GM12864 (cell line): Measurements from ENCODE around the gene MAP1LC3C.

Experiments used
- DNase-seq: peaks from one replicate; pipeline ENCODE4 v3.0.0-alpha.2; 2011; ENCODE audit warnings: low read depth
- H3K4me3 ChIP-seq: 2 replicates; pipeline ENCODE4 v1.5.1; 2011; ENCODE audit warnings: mild to moderate bottlenecking, low read depth, low read length, control low read depth
- TF ChIP-seq, protein P1 (sequence below): IDR thresholded peaks from 2 replicates; pipeline ENCODE4 v1.5.1; 2011; ENCODE audit warnings: low read depth, mild to moderate bottlenecking, moderate library complexity, low read length, control low read depth, inconsistent platforms; ENCODE audit errors: missing control alignments

Gene MAP1LC3C

DNA sequence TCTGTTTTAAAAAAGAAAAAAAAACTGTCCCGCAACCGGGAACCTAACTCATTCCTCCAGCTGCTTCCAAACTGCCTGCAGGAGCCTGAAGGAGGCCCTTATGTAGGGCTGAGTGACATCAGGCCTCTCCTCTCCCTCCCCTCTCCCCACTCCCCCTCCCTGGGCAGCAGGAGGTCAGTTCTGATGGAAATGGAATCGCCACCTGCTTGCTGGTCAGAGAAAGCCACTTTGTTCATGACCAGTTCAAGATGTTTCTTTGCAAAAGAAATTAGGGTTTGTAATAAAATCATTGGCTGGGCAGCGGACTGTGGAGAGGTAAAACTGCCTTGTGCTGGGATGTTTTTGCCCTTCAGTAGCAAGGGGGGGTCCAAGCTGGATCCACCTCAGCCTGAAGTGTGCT is at the start of gene MAP1LC3C:
MAP1LC3C (minus strand) TSS at position 73 of the 400 bp plus-strand sequence. CDS start 90 bp downstream, outside the sequence.
- TF ChIP-seq, protein P1, sequence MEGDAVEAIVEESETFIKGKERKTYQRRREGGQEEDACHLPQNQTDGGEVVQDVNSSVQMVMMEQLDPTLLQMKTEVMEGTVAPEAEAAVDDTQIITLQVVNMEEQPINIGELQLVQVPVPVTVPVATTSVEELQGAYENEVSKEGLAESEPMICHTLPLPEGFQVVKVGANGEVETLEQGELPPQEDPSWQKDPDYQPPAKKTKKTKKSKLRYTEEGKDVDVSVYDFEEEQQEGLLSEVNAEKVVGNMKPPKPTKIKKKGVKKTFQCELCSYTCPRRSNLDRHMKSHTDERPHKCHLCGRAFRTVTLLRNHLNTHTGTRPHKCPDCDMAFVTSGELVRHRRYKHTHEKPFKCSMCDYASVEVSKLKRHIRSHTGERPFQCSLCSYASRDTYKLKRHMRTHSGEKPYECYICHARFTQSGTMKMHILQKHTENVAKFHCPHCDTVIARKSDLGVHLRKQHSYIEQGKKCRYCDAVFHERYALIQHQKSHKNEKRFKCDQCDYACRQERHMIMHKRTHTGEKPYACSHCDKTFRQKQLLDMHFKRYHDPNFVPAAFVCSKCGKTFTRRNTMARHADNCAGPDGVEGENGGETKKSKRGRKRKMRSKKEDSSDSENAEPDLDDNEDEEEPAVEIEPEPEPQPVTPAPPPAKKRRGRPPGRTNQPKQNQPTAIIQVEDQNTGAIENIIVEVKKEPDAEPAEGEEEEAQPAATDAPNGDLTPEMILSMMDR = no peak
- no peak for DNase-seq
- peak within 1 kb of the TSS; percentile 17; the same call in 1 of the 2 replicates for H3K4me3 ChIP-seq

- TF ChIP-seq, protein P1 = no peak
- no peak for DNase-seq
These were observed 44.3 kb upstream of the MAP1LC3C start for GRCh38 chr1:242043165-242043564.

GRCh38 chr1:242034392-242034791 is 35.5 kb upstream of the MAP1LC3C start:
- H3K4me3 ChIP-seq = no peak overlapping the region
- TF ChIP-seq, protein P1 = no peak
- no peak for DNase-seq

More at GRCh38 chr1:242043165-242043564, 44.3 kb upstream of the MAP1LC3C start:
- H3K4me3 ChIP-seq = no peak overlapping the region

DNA sequence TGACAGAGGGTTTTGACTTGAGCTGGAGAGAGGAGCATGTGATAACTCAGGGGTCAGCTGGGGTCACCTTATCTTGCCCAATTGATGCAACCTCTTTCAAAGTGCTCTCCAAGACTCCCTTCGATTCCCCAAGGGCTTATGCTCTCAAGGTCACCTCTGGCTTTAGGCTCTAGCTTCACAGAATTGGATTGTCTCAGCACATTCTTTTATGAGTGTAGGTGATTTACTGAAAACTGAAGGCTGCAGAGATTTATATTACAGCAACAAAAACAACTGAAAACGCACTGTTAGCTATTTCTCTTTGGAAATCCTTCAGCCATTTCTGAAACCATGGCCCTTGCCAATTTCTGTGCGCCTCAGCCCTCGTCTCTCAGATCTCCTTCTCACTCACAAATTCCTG is 34.5 kb upstream of the MAP1LC3C start:
- no peak for DNase-seq
- H3K4me3 ChIP-seq = no peak overlapping the region
- TF ChIP-seq, protein P1 = no peak

DNA sequence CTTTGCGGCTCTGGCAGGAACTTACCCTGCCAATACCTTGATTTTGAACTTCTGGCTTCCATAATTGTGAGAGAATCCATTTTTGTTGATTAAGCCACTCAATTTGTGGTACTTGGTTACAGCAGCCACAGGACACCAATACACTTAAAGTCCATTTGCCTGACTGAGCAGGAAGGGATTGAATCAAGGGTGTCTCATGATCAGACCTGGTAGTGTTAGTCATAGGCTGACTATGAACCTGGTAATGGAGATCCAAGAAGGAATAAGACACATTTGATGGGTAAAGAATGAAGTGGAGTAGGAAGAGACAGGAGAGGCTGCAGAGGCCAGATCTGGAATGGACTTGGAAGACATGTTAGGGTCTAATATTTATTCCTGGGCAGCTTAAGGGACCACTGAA is 31.2 kb upstream of the MAP1LC3C start:
- no peak for DNase-seq
- TF ChIP-seq, protein P1 = no peak

GRCh38 chr1:242025681-242026080 is 26.8 kb upstream of the MAP1LC3C start:
- no peak for DNase-seq
- TF ChIP-seq, protein P1 = no peak
- no peak overlapping the region for H3K4me3 ChIP-seq

More for the DNA sequence above, 31.2 kb upstream of the MAP1LC3C start:
- H3K4me3 ChIP-seq = no peak overlapping the region

DNA sequence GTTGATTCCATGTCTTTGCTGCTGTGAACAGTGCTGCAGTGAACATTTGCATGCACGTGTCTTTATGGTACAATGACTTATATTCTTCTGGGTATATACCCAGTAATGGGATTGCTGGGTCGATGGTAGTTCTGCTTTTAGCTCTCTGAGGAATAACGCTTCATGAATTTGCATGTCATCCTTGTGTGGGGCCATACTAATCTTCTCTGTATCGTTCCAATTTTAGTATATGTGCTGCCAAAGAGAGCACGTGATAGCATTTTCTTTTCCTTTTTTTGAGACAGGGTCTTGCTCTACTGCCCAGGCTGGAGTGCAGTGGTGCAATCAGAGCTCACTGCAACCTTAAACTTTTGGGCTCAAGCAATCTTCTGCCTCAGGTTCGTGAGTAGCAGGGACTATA is 24.9 kb upstream of the MAP1LC3C start:
- no peak overlapping the region for H3K4me3 ChIP-seq
- no peak for DNase-seq
- TF ChIP-seq, protein P1 = no peak
